HG03565 (cell line): Measurements from ENCODE around the gene GPR119.
A peak's percentile ranks its signal among the peaks of the same experiment; 100 is the strongest.
"Not testable (repeated sequence)": the region's sequence is repeated elsewhere in the genome, so short reads cannot be mapped to it uniquely, and the experiment has no call there.

Experiments
- ATAC-seq: cut with Tn5 transposase; IDR thresholded peaks from one replicate; pipeline ENCODE4 v1.9.1; 2021; ENCODE audit warnings: mild to moderate bottlenecking, moderate library complexity; ENCODE audit not compliant: unreplicated experiment

GPR119 gene

GRCh38 chrX:130339408-130340222 is 45.9 kb downstream of the GPR119 start, which contains the start of gene SLC25A14:
Gene SLC25A14, plus strand, starts transcription at chrX:130339919. Its CDS starts 360 bp downstream, at chrX:130340279.
- ATAC-seq: peak; percentile 98

GRCh38 chrX:130338869-130339268 is 46.6 kb downstream of the GPR119 start:
- not testable (repeated sequence) for ATAC-seq

GRCh38 chrX:130336531-130336930 is 48.9 kb downstream of the GPR119 start:
- no peak for ATAC-seq
